ENCODE data around the gene TMEM156.
A peak's percentile ranks its signal among the peaks of the same experiment; 100 is the strongest.
"Not testable (repeated sequence)": the region's sequence is repeated elsewhere in the genome, so short reads cannot be mapped to it uniquely, and the experiment has no call there.

The TMEM156 gene

DNA sequence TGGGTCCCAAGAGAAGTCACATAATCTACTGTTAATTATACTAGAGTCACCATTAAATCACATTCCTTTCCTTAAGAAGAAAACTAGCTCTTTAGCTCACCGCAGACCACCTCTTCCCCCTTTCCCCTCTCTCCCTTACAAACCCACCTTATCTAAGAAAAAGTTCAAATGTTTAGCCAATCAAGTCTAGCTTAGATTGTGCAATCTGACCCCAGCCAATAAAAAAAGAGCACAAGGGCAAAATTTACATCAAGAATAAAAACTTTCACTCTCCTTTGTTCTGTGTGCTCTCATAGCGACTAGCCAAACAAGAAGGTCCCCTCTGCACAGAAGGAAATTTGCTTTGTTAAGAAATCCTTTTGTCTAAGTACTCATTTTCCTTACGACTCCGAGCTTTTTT lies 76.3 kb downstream of the TMEM156 start:
- DNase-seq (ENCODE audit: low read depth) = no peak

DNA sequence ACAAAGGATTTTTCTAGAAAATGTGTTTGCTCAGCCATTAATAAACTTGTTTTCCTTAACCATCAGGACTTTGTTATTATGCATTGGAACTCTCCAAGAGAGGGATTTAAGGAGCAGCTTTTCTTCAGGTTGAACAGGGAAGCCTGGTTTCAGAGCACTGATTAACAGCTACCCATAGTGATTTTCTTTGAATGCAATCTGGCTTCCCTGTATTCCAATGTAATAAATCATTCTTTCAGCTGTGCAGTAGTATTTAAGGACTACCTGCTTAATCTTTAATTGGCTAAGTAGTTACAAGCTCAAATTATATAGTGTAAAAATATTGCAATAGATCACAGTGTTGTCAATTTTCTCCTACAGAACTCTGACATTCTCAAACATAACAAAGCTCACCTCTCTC lies 77.5 kb downstream of the TMEM156 start:
- DNase-seq (ENCODE audit: low read depth) = no peak

DNA sequence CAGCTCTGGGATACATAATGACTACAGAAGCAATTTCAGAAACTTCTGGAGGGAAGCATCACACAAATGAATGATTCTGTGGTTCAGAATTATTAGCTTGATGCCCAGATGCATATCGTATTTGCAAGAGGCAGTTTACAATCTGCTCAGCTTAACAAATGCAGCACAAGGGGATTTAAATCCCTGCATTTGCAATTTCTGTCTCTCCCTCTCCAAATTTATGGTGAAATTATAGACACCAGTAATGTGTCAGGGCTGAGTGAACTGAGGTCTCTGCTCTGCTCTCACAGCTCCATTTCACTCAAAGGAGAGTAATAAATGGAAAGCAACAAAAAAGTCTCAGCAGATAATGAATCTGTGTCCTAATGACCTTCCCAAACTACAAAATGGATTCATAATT lies 80.2 kb downstream of the TMEM156 start:
- no peak for DNase-seq (ENCODE audit: low read depth)

- DNase-seq (ENCODE audit: low read depth) = no peak
Measured at GRCh38 chr4:38951598-38951997, 80.6 kb downstream of the TMEM156 start.

DNA sequence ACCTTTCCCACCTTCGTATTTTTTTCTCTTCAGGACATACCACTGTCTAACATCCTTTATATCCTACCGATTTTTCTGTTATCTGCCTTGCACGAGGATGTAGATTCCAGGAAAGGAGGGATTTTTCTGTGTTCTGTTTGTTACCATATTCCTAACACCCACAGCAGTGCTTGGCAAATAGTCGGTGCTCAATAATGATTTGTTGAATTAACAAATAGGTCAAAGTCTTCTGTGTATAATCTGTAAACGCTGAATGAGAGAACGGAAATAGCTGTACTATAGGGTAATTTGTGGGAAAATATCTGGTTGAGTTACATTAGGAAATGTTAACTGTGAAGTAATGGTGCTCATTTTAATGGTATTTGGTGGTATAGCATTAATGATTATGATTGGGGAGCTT lies 81.5 kb downstream of the TMEM156 start:
- no peak for DNase-seq (ENCODE audit: low read depth)

GRCh38 chr4:38950159-38950558 lies 82.0 kb downstream of the TMEM156 start:
- DNase-seq (ENCODE audit: low read depth) = no peak

DNA sequence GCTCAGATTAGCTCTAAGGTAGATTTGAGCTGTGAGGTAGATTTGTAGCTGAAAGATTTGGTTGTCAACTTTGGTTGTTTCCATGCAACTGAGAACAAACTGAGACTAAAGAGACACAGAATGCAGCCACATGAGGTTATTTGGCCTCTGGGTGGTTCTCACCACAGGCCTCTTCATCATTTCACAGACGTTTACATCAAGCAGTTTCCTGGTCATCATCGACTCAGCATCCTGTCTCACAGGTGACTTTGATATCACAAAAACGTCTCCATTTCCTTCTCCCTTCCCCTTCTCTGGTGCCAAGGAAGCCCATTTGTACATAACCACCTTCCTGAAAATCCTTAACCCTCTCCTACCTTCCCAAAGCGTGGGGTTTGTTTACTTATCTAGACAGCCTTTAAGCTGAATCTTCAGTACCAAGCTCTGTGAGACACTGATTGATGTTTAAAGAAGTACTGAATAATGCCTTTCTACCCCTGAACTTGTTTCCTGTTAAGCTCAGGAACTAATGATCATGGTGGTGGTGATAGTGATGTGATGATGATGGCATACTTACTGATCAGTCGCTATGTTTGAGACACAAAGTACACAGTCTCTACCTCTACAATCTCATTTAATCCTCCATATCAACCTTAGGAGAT lies 82.7 kb downstream of the TMEM156 start:
- DNase-seq (ENCODE audit: low read depth) = peak; percentile 56

- DNase-seq (ENCODE audit: low read depth) = no peak
Measured at GRCh38 chr4:38948551-38948950, 83.7 kb downstream of the TMEM156 start.

GRCh38 chr4:38946919-38947318 lies 85.3 kb downstream of the TMEM156 start:
- DNase-seq (ENCODE audit: low read depth) = no peak

DNA sequence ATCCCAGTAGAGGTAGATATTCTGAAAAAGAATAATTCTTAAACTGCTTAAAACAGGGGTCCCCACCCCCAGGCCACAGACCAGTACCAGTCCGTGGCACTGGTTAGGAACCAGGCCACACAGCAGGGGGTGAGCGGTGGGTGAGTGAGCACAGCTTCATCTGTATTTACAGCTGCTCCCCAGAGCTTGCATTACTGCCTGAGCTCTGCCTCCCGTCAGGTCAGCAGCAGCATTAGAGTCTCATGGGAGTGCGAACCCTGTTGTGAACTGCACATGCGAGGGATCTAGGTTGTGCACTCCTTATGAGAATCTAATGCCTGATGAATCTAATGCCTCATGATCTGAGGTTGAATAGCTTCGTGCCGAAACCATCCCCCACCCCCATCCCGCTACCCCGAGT lies 87.8 kb downstream of the TMEM156 start:
- DNase-seq (ENCODE audit: low read depth) = no peak

- no peak for DNase-seq (ENCODE audit: low read depth)
Measured at GRCh38 chr4:38943343-38943742, 88.9 kb downstream of the TMEM156 start.

DNA sequence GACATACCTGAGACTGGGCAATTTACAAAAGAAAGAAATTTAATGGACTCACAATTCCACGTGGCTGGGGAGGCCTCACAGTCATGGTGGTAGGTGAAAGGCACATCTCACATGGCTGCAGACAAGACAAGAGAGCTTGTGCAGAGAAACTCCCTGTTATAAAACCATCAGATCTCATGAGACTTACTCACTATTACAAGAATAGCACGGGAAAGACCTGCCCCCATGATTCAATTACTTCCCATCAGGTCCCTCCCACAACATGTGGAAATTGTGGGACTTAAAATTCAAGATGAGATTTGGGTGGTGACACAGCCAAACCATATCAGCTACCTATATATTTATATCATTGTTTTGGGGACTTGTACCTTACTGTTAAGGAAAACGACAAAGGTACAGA lies 90.3 kb downstream of the TMEM156 start:
- DNase-seq (ENCODE audit: low read depth) = not testable (repeated sequence)

- DNase-seq (ENCODE audit: low read depth) = no peak
Measured at GRCh38 chr4:38940476-38940875, 91.7 kb downstream of the TMEM156 start.

GRCh38 chr4:38939165-38939564 lies 93.0 kb downstream of the TMEM156 start:
- no peak for DNase-seq (ENCODE audit: low read depth)

DNA sequence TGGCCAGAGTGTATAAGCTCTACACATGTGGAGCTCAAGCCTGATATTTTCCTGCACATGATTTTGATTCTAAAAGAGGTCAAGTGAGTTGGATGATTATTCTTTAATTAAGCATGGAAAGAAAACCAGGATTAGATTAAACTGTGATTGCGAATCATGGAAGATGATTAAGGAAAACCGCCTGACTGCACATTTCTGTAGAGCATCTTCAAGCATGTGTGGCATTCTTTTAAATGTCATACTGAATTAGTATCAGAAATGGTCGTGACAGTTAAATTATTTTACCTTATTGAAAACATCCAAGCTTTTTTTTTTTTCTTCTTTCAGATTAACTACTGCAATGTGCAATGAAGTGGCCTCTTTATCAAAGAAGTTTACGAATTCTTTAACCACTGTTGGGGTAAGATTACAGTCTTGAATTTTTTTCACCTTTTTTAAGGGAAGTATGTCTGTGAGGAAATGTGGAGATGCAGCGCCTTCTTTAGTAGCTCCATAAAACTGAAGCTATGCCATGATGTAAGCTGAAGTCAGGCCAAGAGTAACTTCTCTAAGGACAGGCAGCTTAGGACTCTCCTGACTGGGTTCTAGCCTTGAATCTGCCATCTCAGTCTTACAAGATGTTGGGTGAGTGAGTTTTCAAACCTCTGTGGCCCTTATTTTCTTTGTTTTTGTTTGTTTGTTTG lies 96.7 kb downstream of the TMEM156 start:
- no peak for DNase-seq (ENCODE audit: low read depth)

DNA sequence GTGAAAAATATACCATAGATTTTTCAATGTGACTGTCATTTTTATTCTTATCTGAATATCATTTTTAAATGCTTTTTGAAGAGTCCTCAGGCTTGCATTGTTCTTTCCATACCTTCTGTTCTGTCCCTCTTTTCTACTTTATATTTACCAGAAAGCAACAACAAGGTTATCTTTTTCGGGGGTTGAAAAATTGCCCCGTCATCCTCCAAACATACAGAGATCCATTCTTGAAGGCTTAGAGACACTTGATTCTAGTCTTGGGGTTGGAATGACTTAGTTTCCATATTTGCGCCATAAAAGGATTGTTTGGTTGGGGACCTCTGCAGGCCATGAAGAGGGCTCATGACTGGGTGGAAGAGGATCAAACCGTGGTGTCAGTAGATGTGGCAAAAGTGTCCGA lies 101.1 kb downstream of the TMEM156 start:
- DNase-seq (ENCODE audit: low read depth) = no peak

DNA sequence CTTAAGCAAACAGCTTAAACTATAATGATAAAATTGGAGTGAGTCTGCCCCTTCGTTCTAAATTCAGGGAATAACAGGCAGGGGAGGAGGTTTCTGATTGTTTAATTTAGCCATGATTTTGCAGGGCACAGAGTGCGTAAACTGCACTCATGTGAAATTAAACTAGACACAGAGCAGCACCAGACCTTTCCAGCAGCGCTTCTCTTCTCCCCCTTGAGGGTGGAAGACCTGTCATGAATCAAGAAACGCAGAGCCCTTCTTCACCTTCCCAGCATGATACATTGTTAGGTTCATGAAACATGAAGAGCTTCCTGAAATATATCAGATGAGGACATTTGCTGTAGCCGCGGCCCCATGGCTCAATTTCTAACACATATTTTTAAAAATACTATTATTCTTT lies 101.5 kb downstream of the TMEM156 start:
- DNase-seq (ENCODE audit: low read depth) = no peak

DNA sequence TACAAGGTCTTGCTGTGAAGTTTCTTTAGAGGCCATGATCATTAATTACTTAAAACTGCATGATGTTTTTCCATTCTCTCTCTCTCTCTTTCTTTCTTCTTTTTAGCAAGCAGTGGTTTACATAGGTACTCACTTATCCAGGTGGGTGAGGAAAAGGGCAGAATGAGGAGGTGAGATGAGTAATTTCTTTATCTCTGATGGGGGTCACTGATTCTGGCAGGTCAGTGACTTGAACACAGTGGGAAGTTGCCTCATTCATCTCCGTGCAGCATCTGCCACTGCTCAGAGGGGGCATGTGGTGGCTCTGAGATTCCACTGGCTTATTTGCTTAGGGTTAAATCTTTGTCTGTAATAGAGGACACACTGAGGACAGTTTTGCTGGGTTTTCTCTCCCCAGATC lies 102.0 kb downstream of the TMEM156 start:
- DNase-seq (ENCODE audit: low read depth) = no peak

DNA sequence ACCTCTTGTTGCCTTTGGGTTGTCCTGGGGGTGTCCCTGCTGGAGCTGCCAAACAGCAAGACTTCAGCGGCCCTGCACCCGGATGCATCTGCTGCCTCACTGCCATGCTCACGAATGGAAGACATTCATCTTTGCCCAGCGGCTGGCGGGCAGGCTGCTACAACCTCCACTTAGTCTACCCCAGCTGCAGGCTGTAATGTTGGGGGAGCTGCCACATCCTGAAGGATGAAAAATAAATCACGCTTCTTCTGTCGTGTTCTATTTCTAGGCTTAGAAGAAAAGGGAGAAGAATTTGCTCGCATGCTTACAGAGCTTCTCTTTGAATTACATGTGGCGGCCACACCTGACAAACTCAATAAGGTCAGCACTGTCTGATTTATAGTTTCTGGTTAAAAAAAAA lies 103.2 kb downstream of the TMEM156 start:
- DNase-seq (ENCODE audit: low read depth) = no peak

DNA sequence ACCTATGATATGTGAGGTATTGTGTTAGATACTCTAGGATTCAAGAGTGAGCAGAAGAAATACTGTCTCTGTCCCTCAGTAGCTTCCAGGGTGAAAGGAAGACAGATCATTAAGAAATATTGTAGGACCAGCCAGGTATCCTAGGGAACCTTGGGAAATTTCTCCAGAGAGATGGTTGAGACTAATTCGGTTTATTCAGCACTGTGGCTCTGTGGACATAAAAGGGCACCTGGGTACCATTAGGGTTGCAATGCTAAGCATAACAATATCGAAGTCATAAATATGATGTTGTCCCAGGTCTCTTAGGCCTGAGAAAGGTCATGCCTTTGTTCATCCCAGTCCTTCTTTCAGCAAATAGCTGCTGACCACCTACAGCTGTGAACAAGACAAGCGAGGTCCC lies 103.6 kb downstream of the TMEM156 start:
- DNase-seq (ENCODE audit: low read depth) = no peak

DNA sequence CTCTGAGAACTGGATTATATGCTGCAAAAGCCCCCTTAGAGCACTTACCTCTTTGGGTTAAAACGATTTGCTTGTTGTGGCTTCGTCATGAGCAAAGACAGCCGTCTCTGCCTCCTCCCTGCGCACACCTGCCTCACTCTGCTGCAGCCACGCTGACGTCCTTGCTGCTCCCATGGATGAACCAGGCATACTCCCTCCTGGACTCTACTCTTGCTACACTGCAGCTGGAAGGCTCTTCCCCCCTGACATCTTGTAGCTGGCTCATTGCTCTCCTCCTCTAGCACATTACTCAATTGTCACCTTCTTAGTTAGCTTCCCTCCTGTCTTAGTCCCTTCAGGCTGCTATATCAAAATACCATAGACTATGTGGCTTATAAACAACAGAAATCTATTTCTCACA lies 105.3 kb downstream of the TMEM156 start:
- DNase-seq (ENCODE audit: low read depth) = no peak

- DNase-seq (ENCODE audit: low read depth) = no peak
Measured at GRCh38 chr4:38925492-38926413, 106.5 kb downstream of the TMEM156 start.

DNA sequence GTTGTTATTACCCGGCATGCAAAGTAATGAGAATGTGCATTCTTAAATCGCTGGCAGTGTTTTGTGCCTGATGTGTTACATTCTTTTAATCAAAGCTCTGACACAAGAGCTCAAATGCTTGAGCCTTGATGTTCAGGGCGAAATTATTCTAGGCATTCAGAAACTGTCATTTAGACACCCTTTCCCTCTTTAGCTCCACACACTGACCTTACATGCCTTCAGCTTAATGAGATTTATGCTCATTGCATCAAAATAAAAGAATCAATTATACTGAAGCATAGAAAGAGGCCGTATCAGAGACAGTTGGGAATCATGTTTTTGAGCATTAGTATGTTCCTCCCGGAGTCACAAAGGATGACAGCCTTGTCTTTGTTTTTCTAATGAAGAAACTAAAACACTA lies 107.9 kb downstream of the TMEM156 start:
- DNase-seq (ENCODE audit: low read depth) = no peak

All from T follicular helper cell (primary cell).